ENCODE measurements around the gene MID1.

Gene MID1

DNA sequence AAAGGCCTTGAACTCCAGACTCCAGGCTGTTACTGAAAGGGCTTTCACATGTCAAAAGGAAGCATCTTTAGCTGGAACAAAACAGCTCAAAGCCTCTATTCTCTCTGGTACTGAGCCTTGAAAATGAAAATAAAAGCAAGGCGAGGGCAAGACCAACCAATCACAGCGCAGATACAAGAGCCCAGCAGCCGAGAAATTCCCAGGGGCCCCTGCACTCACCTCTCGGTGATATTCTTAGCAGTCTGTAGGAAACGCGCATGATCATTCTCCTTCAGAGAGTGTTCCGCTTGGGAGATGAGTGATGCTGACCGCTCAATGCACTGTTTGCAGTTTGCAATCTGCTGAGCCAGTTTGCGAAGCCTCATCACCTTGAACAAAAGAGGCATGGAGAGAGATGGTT lies 138.1 kb downstream of the MID1 start:
- no peak for DNase-seq

DNA sequence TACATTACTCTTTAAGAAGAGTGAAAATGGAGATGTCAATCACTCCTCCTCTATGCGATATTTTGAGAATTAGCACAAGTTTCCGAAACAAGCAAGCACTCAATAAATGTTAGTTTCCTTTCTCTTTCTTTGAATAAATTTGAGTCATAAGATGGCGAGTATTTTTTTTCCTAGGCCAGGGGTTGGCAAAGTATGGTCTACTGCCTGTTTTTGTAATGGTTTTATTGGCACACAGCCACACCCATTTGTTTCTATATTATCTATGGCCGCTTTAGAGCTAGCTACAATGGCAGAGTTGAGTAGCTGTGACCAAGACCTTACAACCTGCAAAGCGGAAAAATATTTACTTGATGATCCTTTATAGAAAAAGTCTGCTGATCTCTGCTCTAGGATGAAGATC lies 139.5 kb downstream of the MID1 start:
- no peak for DNase-seq

DNA sequence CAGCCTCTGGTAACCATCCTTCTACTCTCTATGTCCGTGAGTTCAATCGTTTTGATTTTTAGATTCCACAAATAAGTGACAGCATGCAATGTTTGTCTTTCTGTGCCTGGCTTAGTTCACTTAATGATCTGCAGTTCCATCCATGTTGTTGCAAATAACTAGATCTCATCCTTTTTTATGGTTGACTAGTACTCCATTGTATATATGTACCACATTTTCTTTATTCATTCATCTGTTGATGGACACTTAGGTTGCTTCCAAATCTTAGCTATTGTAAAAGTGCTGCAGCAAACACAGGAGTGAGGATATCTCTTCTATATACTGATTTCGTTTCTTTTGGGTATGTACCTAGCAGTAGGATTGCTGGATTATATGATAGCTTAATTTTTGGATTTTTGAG lies 140.9 kb downstream of the MID1 start:
- DNase-seq = no peak

DNA sequence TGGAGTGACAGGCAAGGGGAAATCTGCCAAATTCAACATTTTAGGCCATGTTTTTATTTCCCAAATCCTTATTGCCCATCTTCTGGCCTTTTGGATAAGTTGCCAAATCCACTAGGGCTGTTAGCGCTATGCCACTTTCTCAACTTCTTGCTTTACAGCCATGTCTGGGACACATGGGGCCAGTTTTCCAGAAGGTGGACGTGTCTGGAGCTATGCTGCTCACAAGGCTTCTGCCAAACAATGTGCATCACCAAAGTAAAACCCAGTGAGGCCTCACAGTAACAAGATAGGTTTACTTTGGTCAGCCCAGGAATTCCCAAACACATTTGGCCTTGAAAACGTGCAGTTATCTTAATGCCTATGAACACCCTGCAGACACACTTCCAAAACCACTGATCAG lies 142.9 kb downstream of the MID1 start:
- no peak for DNase-seq

DNA sequence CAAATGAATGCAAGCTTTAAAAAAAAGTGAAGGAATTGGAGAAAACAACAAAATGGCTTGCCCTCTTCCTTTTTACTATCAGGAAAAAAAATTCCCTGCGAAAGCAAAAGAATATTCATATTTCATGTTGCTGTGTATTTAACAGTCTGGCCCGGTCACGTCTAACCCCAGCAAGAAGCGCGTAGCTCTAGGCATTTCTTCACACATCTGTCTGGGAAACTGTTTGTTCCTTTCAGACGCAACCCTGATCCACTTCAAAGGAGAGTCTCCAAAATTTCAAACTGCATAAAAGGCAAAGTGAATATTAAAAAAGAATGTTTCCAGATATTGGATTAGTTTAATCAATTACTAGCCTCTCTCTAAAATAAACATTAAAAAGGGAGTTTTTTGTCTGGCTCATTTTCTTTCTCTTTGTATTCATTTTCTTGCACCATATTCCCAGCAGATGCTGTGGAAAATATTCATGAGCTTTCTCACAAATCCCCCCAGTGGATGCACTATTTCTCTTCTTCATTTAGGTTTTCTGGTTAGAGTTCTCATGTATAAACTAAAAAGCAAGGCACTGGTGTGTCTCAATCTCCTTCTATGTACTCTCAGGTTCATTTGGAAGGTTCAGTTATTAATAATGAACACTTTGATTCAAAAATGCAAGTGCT lies 145.3 kb downstream of the MID1 start:
- DNase-seq = no peak

DNA sequence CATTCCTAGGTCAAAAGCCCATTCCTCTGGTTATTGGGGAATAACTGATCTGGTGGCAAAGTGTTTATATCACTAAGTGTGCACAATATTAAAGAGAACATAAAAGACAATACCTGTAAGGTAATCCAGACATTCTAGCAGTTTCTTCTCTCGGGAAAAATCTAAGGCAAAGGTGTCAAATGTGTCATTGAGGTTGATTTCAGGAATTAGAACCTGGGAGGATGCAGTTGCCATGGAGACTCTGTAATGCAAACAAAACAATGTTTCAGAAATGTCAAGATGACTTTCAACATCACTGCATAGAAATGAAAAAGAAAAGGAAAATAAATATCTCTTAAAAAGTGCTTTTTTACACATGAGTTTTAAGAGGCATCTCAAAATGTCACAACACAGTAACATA lies 145.9 kb downstream of the MID1 start:
- no peak for DNase-seq

DNA sequence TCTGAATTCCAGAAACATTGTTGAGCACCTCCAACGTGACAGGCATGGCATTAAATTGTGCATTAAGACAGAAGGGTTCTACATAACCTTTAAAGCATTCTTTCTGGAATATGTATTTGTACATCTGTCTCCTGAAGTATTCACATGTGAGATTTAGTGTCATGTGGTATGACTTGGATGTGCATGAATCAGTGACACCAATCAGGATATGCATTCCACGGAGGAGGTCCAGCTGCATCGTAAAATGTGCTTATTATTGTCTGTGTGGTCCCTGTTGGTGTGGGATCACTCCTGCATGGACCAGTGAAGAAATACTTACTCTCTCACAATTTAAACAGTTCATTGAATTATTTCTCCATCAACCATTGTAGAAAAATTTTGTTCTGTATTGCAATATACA lies 149.0 kb downstream of the MID1 start:
- DNase-seq = no peak

DNA sequence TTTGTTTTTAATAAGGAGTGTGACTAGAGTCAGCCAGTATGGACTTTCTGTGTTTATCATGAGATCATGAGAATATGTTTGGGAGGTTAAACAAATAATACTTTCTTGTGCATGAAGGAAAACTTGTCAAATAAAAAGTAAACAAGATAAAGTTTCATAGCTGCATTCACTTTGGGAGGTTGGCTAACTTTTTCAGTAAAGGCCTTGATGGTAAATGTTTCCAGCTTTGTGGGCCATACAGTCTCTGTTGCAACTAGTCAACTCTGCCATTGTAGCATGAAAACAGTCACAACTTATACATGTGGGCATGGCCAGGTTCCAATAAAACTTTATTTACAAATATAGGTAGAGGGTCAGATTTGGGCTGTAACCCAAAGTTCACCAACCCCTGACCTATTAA lies 150.4 kb downstream of the MID1 start:
- DNase-seq = no peak

DNA sequence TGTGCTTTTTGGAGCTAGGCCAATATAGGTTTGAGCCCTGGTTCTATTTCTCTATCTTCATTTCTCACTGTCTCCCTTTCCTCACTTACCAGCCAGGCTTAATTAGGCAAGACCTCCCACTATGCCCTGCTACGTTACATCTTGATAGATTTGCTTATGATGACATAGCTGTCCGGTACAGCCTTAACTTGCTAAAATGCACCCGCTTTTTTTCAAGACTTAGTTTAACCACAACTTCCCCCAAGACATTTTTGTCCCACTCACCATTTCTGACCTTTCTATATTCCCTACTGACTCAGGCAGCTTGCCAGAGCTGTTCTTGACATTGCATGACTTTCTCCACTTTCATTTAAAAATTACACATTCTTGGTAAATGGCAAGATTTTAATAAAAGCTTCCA lies 152.6 kb downstream of the MID1 start:
- DNase-seq = no peak

DNA sequence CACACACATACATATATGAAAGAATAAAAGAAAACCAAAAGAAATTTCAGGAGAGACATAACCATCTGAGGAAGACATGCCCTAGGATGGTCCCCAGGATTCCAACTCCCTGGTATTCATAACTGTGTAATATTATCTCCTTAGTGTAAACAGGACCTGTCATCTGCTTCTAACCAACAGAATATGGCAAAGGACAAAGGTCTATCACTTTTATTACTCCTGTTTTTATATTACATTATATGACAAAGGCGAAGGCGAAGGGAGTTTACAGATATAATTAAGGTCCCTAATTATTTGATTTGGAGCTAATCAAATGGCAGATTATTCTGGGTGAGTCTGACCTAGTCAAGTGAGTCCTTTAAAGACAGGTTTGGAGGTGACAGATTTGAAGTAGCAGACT lies 155.1 kb downstream of the MID1 start:
- DNase-seq = no peak

DNA sequence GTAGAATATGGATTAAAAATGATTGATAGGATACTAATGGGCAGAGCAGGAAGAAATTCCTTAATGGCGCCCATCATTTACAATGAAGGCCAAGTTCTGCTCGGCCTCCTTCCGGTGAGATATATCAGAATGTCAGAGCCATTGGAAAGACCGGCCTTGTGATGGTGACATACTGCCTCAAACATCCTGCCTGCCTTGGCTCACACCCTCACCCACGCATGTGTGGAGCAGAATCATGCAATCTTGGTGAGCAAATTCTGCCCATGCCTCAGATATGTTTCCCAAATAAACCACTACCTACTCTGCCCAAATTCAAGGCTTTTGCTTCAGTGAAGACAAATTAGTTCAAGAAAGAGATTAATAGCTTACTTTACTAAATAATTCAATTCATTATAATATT lies 163.3 kb downstream of the MID1 start:
- no peak for DNase-seq

DNA sequence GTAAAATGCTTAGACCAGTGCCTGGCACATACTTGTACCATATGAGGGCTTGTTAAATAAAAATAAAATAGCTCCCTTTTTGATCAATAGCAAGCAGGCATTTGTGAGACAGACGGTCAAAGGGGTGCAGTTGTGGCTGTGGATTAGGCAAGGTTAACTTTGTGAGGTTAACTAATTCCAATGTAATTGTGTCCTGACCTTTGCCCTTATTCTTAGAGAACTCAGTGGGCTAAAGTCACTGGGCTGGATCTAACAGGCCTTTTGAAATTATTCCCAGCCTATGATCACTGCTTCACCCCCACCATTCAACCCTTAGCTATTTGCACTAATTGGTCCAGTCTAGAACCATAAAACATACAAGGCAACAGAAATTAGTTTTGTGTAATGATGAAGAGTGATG lies 166.4 kb downstream of the MID1 start:
- DNase-seq = no peak

DNA sequence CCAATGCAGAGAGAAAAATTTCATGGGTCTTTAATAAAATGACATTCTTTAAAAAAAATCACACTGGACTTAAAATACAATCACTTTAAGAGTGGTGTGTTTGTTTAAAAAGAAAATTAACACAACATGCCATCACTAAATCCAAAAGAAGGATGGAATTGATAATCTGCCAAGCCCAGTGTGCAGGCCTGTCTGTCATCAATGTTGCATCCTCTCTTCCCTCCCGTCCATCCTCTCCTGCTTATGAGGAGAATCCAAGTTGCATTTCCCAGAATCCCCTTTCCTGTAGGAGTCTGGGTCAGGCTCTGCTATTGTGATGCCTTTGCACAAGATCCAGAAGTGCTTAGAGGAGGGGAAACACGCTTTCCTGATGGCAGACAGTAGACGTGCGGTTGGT lies 169.4 kb downstream of the MID1 start:
- DNase-seq = no peak

DNA sequence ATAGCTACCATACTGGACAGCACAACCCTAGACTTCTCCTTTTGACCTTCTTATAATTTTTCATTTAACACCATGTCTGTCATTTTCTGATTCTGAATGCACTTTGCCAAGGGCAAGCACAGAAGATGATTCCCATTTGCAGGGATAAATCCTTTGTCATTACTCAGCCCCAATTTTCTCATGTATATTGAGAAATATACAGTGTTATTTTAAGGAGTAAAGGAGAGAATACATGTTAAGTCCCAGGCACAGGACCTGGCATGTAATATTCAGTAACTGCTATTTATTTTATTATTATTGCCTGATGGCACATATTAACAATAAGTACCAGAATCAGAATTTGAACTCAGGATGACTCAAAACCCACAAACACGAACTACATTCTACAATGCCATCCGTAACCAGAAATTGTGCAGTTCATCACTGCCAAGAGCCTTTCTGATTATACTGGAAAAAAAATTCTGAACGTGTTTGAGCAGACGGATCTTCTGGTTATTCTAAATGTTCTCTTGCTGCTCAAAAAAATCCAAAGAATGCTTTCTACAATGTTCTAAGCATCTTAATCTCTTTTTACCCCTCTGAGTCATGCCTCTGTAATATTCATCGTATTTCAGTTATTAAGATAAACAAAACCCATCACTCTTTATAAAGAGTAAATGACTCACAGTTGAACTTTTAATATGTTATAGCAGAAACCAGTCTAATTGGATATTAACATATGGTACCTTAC lies 170.0 kb downstream of the MID1 start:
- no peak for DNase-seq

DNA sequence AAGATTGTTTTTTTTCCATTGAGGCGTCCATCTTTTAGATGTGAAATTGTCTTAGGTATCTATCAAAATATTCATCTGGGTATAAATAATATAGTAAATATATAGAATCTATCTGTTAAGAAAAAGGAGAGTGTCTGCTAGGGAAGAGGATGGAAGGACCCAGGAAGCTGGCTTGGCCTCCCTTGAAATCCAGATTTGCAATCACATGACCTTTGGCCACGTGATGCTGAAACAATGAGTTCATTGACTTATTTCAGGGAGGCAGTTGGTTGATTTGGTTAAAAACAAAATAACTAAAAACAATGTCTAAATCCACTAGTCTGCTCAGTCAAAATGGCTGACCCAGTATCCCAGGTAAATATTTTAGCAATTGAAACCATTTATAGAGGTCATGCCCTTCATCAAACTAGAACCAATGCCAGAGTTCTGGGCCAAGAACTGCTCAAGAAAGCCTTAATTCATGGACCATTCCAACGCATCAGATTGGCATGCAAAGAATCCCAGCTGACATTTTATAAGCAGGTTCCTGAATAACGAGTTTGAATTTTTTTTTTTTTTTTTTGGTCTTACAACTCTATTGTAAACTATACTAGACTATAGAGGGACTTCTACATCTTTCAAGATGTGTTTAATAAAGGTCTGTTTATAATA lies 172.7 kb downstream of the MID1 start:
- no peak for DNase-seq

DNA sequence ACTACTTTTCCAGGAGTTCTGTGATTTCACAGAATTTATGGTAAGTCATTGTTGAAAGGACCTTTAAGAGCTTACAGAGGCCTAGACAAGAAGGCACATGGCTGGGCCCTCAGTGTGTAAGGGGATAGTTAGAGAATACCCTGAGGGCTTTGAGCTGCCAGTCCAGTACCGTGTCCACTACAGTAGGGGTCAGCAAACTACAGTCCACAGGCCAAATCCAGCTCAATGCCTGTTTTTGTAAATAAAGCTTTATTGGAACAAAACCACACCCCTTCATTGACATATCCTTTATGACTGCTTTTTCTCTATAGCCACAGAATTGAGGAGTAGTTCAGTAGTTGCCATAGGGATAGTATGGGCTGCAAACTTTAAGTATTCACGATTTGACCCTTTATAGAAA lies 176.2 kb downstream of the MID1 start:
- no peak for DNase-seq

DNA sequence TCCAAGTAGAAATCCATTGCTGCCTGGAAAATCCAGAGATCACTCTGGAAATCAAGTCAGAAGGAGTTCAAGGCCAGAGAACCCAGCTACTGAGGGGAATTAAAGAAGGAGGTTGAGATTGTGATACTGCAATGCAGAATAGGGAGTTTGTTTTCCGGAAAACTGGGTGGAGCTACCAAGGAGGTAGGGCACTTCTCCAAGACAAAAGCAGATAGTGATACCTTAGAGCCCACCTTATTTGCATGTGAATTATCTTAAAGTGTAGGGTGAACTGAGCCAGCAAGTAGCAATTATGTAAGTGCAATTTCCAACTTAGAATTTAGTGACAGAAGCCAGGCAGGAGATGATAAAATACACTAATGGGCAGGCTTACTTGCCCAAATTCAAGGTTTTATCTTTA lies 178.9 kb downstream of the MID1 start:
- DNase-seq = no peak

DNA sequence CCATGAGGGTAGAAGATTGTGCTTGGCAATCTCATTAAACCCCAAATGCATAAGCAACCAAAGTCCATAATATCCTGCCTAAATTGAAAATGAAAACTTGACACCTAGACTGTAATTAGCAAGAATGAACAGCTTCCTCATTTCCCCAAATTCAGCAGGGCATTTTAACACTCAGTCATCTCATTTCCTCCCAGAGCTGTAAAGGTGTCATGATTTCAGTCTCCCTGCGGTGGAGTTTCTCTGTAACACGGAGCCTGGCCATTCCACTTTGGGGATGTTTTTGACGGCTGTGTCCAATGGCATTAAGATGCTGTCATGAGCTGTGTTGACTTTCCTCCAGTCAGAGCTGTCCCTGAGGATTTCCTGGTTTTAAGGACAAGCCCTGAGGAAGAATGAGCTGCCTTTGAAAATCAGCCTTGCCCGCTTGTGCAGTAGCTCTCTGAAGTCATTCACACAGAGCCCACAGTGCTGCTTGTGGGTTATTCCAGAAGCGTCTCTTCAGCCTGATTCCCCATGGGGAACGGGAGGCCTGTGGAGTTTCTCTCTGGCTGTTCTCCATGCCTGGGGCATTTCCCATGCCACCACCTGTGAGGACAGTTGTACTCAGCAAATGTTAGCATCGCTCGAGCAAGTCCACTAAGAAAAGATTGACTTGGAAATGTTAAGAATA lies 187.0 kb downstream of the MID1 start:
- DNase-seq = no peak

DNA sequence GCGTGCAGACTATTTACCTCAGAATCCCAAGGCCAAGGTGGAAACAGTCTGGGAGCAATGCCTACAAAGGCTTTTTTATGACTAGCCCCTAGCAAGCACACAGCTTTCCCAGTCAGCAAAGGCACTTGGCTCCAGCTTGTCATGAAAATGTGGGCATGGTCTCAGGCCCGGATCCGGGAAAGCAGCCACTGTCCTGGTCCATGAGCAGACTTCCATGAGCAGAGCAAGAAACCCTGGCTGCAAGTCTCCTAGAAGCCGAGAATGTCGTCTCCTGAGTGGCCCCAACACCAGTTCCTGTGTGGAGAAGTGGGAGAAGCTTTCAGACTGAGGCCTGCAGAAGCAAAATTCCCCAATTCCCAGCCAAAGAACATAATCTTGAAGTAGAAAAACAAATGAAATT lies 190.5 kb downstream of the MID1 start:
- no peak for DNase-seq

DNA sequence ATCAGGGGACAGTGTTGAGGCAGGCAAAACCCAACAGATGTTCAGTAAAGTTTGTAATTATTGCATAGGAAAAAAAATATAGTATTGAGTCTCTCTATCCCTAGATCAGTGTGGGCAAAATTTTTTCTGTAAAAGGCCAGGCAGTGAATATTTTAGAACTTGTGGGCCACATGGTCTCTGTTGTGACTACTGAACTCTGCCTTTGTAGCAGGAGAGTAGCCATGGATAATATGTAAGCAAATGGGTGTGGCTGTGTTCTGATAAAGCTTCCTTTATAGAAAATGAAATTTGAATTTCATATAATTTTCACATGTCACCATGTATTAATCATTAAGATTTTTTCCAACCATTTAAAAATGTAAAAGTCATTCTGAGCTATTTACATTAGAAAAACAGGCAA lies 193.1 kb downstream of the MID1 start:
- DNase-seq = no peak

DNA sequence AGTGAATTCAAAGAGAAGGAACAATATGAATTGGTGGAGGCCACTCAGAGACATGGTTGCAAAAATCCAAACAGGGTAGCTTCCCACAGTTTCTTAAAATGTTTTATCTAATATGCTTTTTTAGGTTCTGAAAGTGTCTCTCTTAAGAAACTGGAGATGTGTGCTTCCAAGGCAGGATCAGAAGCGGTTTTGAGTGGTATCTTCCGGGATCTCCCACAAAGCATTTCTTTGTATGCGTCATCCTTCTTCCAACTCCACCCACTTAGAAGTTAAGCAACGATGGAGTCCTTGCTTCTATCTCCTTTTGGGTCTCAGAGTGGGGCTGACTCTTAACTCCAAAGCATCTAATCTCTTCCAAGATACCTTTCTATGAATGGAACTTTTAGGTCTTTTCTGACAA lies 196.7 kb downstream of the MID1 start:
- DNase-seq = no peak

DNA sequence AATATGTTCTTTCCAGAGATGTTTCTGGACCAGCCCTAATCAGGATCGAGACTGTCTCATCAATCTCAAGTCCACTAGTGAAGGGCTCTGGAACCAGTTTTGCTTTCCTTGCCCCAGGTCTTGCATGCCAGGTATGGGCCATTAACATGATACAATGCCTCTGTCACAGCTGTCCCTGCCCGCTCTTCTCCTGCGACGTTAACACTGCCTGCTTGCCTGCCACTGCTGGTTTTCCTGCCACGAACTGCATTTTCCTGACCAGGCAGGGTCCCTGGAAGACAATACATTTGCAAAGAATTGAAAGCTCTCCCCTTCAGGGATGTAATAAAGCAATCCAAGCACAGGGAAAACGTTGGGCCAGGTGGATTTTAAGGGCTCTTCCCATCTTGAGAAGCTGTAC lies 200.3 kb downstream of the MID1 start:
- no peak for DNase-seq

DNA sequence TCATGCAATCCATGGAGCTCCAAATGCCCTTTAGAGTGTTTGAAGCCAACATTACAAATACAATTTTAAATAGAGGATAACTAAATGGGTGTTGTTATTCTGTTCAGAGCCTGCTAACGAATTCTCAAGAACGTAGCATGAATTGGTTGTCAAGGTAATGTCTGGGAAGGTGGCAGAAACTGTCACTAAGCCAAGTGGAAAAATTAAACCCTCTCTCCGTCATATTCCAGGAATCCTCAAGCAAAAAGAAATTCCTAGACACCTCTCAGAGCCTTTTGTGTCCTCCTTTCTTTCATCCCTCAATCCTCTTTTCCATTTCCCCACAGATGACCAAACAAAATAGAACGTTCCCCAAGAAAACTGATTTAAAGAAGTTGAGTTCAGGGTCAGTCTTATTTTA lies 204.0 kb downstream of the MID1 start:
- DNase-seq = no peak
